ENCODE data around the gene IL1A. TPM values are rescaled to one million over a fixed set of nuclear protein-coding genes. Genes with fewer than 3 reads are reported as not detected.

Gene IL1A
- total RNA-seq, 1 donor from 2014 or later: 0.15 TPM

GRCh38 chr2:112793449-112793978 is 9.2 kb upstream of the IL1A start:
- DNase-seq (ENCODE audit: low read depth): no peak

DNA sequence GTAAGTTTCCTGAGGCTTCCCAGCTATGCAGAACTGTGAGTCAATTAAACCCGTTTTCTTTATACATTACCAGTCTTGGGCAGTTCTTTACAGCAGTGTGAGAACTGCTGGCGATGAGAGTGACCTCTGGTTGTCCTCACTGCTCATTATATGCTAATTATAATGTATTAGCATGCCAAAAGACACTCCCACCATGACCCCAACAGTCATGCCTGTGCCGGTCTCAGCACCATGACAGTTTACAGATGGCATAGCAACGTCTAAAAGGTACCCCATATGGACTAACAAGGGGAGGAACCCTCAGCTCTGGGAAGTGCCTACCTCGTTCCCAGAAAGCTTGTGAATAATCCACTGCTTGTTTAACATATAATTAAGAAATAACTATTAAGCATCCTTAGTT is 8.1 kb upstream of the IL1A start:
- DNase-seq (ENCODE audit: low read depth): no peak

DNA sequence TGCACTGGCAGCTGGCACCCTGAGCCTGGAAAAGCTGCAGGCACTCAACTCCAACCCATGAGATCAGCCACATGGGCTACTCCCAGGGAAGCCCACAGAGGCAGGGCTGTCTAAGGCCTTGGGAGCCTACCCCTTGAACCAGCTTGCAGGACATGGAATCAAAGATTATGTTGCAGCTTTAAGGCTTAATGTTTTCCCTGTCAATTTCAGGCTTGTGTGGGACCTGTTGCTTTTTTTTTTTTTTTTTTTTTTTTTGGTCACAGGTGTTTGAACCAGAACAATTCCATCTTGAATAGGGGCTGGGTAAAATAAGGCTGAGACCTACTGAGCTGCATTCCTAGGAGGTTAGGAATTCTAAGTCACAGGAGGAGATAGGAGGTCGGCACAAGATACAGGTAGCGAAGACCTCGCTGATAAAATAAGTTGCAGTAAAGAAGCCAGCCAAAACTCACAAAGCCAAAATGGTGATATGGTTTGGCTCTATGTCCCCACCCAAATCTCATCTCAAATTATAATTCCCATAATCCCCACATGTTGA is 7.5 kb upstream of the IL1A start:
- no peak for DNase-seq (ENCODE audit: low read depth)

DNA sequence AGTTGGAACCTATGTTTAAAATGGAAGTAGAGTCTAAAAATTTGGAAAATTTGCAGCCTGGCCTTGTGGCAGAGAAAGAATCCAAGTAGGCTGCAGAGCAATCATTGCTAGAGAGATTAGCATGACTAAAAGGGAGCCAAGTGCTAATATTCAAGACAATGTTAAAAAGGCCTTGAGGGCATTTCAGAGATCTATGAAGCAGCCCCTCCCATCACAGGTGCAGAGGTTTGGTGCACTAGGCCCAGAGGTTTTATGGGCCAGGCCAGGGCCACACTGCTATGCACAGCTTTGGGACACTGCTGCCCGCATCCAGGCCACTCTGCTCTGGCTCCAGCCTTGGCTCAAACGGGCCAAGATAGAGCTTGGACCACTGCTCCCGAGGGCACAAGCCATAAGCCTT is 6.7 kb upstream of the IL1A start:
- DNase-seq (ENCODE audit: low read depth): no peak

DNA sequence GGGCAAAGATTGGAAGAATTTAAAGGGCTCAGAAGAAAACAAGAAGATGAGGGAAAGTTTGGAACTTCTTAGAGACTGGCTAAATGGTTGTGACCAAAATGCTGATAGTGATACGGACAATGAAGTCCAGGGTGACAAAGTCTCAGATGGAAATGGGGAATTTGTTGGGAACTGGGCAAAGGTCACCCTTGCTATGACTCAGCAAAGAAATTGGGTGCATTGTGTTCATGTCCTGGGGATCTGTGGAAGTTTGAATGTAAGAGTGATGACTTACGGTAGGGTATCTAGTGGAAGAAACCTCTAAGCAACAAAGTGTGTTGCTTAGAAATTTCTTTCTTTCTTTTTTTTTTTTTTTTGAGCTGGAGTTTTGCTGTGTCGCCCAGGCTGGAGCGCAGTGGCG is 6.0 kb upstream of the IL1A start:
- no peak for DNase-seq (ENCODE audit: low read depth)

DNA sequence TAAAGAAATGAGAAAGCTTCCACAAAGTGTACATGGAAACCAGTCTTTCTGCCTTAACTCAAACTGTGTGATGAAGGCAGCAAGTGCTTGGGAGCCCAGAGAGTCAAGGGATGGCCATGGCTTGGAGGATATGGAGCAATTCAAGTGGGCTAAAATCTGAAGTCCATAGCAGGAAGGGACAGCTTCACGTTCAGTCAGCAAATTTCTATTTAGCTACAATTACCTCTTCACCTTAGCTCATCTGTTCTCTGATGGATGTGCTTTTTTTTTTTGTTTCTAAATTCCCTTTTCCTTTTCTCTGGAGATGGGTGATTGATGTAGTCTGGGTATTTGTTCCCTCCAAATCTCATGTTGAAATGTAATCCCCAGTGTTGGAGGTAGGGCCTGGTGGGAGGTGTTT is 4.9 kb upstream of the IL1A start:
- DNase-seq (ENCODE audit: low read depth): no peak

- DNase-seq (ENCODE audit: low read depth): no peak
Measured at GRCh38 chr2:112788653-112789052, 4.4 kb upstream of the IL1A start.

- no peak for DNase-seq (ENCODE audit: low read depth)
Measured at GRCh38 chr2:112787729-112788393, 3.6 kb upstream of the IL1A start.

GRCh38 chr2:112787294-112787693 is 3.0 kb upstream of the IL1A start:
- peak; percentile 32 for DNase-seq (ENCODE audit: low read depth)

DNA sequence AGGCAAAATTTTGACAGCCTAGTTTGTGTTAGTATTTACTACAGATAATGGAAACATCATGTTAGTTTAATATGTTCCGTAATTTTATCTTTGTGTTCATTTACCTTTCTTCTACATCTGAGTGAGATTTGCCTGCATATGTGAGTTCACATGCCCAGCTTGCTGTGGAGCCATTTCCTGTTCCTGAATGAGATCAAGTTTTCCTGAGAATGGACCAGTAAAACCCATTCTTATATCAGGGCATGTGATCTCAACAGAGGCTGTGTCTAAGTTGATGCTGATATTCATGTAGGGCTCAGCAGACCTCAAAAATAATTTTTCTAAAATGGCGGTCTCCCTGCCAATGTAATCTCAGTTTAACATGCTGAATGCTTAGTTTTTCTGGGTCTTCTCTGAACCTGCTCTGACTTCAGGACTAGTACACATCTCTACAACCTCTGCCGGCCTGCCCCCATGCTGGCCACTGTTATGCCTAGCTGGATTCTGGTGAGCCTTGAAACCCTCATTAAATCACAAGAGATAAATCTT is 1.0 kb downstream of the IL1A start:
- DNase-seq (ENCODE audit: low read depth): no peak

DNA sequence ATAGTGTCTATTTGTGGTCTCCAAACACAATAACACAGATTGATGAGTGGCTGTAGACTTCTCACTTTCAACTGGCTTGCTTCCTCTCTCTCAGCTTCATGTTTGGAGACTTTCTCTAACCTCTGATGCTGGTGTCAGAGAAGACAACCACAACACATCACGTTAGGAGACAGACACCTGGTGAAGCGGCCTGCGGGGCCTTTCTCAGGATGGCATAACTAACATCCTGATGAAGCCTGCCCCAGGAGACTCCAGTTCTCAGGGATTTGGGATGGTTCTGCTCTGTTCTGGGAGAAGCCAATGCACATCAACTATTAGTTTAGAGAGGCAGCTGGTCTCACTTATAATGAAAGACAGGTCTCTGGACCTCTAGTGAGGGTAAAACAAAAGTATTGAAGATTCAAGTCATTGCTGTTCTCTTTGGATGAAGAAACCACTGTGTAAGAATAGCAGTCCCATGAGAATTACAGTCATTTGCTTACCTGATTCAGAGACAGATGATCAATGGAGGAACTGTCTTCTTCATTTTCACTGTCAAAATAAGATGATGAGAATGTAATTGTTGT is 2.0 kb downstream of the IL1A start:
- DNase-seq (ENCODE audit: low read depth): no peak

DNA sequence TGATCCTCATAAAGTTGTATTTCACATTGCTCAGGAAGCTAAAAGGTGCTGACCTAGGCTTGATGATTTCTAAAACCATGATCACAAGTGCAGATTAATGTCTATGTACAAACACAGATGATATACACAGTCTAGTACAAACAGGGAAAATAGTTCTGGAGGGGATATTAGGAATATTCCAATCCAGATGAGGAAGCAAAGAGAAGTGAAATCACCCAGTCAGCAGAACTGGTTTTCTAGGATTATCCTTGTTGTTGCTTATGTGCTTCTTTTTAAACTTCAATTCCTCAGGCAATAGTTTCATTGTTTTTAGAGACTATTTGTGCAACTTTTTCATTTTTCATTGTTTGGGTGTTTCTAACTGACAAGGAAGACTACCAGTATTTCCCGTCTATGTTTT is 4.7 kb downstream of the IL1A start:
- no peak for DNase-seq (ENCODE audit: low read depth)

DNA sequence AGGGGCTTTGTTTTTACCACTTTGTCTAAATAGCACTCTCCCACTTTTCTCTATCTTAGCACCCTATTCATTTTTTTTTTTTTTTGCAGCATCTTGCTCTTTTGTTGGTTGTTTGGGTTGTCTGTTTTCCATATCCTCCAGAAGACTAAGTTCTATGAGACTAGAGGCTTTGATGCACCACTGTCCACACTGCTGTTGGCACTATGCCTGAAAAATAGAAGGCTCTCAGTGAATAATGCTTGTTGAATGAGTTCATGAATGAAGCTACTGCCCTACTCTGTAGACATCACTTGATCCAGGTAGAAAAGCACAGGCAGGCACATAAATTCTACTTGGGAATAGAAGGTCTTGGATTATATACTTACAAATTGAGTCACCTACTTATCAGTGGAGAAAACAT is 7.3 kb downstream of the IL1A start:
- DNase-seq (ENCODE audit: low read depth): no peak

GRCh38 chr2:112776113-112776512 is 8.2 kb downstream of the IL1A start:
- no peak for DNase-seq (ENCODE audit: low read depth)

- no peak for DNase-seq (ENCODE audit: low read depth)
Measured at GRCh38 chr2:112774536-112775285, 9.6 kb downstream of the IL1A start.

GRCh38 chr2:112773556-112773955 is 10.7 kb downstream of the IL1A start:
- DNase-seq (ENCODE audit: low read depth): no peak

DNA sequence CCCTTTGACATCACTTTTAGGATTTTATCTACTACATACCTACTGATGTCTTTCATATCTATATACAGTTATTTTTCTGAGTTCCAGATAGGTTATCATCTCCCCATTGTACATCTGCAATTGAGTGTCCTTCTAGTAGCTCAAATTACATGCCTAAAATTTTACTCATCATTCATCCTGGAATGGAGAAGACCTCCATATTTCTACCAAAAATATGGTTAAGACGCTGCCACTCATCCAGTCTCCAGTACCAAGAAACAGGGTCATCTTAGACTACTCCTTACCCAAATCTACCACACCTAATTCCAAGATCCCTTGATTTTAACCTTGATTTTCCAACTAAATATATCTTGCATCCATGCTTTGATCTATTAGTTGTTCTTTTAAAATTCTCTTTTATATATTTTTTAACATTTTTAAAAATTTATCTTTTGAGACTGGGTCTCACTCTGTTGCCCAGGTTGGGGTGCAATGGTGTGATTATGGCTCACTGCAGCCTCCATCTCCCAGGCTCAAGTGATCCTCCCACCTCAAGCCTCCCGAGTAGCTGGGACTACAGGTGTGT is 11.3 kb downstream of the IL1A start:
- no peak for DNase-seq (ENCODE audit: low read depth)

GRCh38 chr2:112772322-112772721 is 12.0 kb downstream of the IL1A start:
- DNase-seq (ENCODE audit: low read depth): no peak

GRCh38 chr2:112768432-112768831 is 15.9 kb downstream of the IL1A start:
- DNase-seq (ENCODE audit: low read depth): peak; percentile 47

GRCh38 chr2:112767693-112768330 is 16.5 kb downstream of the IL1A start:
- DNase-seq (ENCODE audit: low read depth): no peak

DNA sequence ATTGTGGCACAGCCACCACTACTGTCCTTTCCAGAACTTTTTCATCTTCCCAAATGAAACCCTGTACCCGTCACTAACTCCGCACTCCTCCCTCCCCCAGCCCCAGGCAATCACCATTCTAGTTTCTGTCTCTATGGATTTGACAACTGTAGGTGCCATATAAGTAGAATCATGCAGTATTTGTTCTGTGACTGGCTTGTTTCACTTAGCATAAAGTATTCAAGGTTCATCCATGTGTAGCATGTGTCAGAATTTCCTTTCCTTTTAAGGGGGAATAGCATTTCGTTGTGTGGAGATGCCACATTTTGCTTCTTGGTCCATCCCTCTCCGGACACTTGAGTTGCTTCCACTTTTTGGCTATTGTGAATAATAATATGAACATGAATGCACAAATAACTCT is 19.0 kb downstream of the IL1A start:
- DNase-seq (ENCODE audit: low read depth): no peak
